Fibroblast of lung (primary cell): ENCODE measurements around the gene RTCB.

ENCODE experiments used
- EZH2 ChIP-seq: IDR thresholded peaks from 2 replicates; pipeline ENCODE4 v1.5.1; 2012; ENCODE audit warnings: low read length, control low read depth, mild to moderate bottlenecking; ENCODE audit errors: missing control alignments
- TF ChIP-seq, protein P1 (sequence below), 2 donors: IDR thresholded peaks in 1 of 2; conservative IDR thresholded peaks in 1 of 2; 1 replicate in 1 of 2; 2 replicates in 1 of 2; pipeline ENCODE4 v1.5.1; 2011 to 2012; ENCODE audit warnings: low read length in 2 of 2, control low read depth in 1 of 2, inconsistent platforms in 1 of 2, low read depth in 1 of 2, mild to moderate bottlenecking in 1 of 2

GRCh38 chr22:32423664-32424063 lies 11.6 kb upstream of the RTCB start:
- TF ChIP-seq, protein P1, sequence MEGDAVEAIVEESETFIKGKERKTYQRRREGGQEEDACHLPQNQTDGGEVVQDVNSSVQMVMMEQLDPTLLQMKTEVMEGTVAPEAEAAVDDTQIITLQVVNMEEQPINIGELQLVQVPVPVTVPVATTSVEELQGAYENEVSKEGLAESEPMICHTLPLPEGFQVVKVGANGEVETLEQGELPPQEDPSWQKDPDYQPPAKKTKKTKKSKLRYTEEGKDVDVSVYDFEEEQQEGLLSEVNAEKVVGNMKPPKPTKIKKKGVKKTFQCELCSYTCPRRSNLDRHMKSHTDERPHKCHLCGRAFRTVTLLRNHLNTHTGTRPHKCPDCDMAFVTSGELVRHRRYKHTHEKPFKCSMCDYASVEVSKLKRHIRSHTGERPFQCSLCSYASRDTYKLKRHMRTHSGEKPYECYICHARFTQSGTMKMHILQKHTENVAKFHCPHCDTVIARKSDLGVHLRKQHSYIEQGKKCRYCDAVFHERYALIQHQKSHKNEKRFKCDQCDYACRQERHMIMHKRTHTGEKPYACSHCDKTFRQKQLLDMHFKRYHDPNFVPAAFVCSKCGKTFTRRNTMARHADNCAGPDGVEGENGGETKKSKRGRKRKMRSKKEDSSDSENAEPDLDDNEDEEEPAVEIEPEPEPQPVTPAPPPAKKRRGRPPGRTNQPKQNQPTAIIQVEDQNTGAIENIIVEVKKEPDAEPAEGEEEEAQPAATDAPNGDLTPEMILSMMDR (conservative IDR thresholded peaks at IDR 0.05 in 1 of 2, IDR thresholded peaks at IDR 0.05 in 1 of 2; ENCODE audit: low read depth in 1 of 2, low read length in 2 of 2): no peak
- no peak for TF ChIP-seq EZH2
